Measurements from ENCODE around the gene CBX1.
A peak's percentile ranks its signal among the peaks of the same experiment; 100 is the strongest.
"Not testable (repeated sequence)": the region's sequence is repeated elsewhere in the genome, so short reads cannot be mapped to it uniquely, and the experiment has no call there.

CBX1 gene

GRCh38 chr17:48052956-48053757 lies 48.1 kb downstream of the CBX1 start:
- DNase-seq (ENCODE audit: low read depth, low spot score), result no peak

- no peak for DNase-seq (ENCODE audit: low read depth, low spot score)
These were observed 49.4 kb downstream of the CBX1 start for GRCh38 chr17:48051706-48052486.

DNA sequence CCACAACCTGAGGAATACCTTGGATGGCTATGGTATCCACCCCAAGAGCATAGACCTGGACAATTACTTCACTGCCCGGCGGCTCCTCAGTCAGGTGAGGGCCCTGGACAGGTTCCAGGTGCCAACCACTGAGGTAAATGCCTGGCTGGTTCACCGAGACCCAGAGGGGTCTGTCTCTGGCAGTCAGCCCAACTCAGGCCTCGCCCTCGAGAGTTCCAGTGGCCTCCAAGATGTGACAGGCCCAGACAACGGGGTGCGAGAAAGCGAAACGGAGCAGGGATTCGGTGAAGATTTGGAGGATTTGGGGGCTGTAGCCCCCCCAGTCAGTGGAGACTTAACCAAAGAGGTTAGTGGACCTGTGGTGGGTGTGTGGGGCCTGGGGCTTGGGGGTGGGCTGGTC lies 50.0 kb downstream of the CBX1 start:
- DNase-seq (ENCODE audit: low read depth, low spot score), result no peak

- no peak for DNase-seq (ENCODE audit: low read depth, low spot score)
These were observed 52.7 kb downstream of the CBX1 start for GRCh38 chr17:48048384-48049126.

DNA sequence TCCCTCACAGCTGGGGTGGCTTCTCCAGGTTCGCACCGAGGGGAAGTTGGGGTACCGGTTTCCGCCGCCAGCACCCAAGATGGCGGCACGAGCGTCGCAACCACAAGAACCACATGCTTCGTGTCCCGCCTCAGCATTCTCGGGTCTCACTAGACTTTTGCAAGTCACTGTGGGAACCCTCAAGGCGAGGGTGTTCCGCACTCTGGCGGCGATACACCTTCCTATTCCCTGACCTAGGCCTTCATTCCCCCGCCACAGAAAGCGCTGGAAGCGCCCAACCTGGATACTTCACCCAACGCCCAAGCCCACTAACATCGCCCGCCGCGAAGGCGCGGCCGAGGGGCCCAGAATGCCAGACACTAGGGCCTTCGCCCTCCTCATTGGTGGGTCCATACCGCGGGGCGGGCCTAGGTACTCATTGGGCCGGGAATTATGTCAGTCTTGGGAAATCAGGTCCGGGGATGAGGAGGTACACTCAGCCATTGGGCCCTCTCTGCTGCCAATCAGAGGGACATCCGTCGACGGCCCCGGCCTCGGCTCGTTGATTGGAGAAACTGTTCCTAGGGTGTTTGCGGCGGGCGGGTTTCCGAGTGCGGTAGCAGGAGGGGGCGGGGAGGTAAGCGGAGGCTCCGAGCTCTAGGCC lies 53.4 kb downstream of the CBX1 start, which contains the start of gene NFE2L1:
Gene NFE2L1, plus strand, starts transcription at position 619 of the 643 bp plus-strand sequence. CDS start 2,760 bp downstream, outside the sequence.
- DNase-seq (ENCODE audit: low read depth, low spot score), result peak; percentile 92

DNA sequence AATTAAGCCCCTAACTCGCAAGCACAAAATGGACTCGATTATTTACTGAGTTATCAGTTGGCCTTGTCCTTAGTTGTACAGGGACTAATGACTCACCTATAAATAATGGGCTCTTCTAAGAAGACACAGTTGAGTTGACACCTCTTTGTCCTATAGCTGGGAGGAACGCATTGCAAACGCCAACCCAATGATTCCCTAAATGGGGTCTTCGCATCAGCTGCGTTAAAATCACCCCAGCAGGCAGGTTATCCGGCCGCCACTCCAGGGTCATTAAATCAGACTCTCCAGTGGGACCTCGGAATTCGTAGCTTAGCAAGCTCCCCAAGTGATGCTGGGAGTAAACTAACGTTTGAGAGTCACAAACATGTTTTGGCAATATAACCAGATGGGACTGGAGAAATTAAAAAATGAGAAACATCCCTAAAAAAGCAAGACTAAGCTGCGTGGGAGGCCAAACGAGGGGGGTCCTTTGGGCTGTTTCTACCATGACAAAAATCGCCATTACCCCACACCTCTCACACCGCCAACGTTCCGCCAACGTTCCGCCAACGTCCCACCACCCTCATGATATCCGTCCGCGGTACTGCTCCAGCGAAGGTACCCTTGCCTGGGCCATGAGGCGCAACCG lies 54.1 kb downstream of the CBX1 start:
- DNase-seq (ENCODE audit: low read depth, low spot score), result no peak

DNA sequence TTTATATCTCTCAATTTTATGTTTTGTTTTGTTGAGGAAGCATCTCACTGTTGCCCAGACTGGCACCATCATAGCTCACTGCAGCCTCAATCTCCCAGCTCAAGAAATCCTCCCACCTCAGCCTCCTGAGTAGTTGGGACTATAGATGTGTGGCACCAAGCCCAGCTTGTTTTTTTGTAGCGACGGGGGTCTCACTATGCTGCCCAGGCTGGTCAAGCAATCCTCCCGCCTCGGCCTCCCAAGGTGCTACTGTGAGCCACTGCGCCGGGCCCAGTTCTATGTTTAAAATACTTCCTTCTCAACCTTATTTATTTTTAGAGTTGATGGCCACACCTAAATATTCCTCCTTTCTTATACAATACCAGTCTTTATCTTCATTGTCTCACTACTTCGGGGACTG lies 55.0 kb downstream of the CBX1 start:
- DNase-seq (ENCODE audit: low read depth, low spot score), result no peak

DNA sequence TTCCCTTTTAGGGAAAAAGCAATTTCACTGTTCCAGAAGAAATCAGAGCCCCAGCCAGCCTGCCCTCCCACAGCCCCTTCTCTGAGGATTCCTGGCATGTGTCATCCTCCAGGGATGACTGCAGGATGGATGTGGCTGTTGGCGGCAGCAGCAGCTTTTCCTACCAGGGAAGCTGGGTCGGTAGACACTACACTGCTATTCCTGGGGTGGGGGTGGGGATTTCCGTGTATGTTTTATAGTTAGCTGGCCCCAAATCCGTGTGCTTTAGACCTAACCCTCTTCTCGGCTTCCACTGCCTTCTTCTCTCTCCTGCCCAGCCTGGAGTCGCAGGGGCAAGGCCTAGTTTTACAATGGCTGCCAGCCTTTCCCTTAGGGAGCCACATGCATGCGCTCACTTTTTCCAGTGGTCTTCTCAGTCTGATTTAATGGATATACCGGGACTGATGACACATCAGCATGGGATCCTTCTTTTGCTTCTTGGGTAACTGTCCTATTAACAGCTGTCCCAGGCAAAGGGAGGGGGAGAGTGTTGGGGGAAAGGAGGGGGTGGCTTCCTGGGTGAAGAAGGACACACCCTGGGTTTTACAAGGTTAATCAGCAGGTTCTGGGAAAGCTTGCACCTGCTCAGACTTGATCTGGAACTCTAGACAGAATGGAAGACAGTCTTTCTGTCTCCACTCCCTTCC lies 55.8 kb downstream of the CBX1 start:
- DNase-seq (ENCODE audit: low read depth, low spot score), result no peak

GRCh38 chr17:48044851-48045250 lies 56.4 kb downstream of the CBX1 start:
- no peak for DNase-seq (ENCODE audit: low read depth, low spot score)

- no peak for DNase-seq (ENCODE audit: low read depth, low spot score)
These were observed 58.1 kb downstream of the CBX1 start for GRCh38 chr17:48043176-48043575.

- DNase-seq (ENCODE audit: low read depth, low spot score), result no peak
These were observed 62.6 kb downstream of the CBX1 start for GRCh38 chr17:48038687-48039086.

GRCh38 chr17:48037838-48038323 lies 63.4 kb downstream of the CBX1 start:
- no peak for DNase-seq (ENCODE audit: low read depth, low spot score)

- no peak for DNase-seq (ENCODE audit: low read depth, low spot score)
These were observed 64.0 kb downstream of the CBX1 start, which contains the start of gene COPZ2 for GRCh38 chr17:48037036-48037837. COPZ2 (minus strand) TSS chr17:48037797; CDS start chr17:48037777, 20 bp downstream.

DNA sequence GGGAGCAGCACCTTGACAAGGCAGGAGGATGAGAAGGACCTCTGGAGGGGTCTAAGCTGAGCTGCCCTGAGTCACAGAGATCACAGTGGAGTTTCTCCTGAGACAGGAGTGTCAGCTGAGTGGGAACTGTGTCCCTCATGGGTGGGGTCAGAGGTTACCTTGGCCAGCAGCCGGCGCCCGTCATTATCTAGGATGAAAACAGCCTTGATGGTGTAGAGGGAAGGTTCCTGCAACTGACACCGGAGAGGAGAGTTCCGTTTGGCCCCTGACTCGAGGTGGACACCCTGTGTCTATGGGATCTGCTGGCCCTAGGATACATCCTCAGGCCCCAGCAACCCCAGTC lies 64.6 kb downstream of the CBX1 start:
- DNase-seq (ENCODE audit: low read depth, low spot score), result no peak

DNA sequence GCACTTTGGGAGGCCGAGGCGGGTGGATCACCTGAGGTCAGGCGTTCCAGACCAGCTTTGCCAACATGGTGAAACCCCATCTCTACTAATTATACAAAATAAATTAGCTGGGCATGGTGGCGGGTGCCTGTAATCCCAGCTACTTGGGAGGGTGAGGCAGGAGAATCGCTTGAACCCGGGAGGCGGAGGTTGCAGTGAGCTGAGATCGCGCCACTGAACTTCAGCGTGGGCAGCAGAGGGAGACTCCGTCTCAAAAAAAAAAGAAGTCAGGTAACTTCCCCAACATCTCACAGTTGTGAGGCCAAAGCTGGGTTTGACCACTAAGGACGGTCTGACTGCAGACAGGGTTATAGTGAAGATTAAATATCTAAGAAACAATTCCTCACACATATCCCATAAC lies 66.5 kb downstream of the CBX1 start:
- DNase-seq (ENCODE audit: low read depth, low spot score), result not testable (repeated sequence)

- no peak for DNase-seq (ENCODE audit: low read depth, low spot score)
These were observed 69.3 kb downstream of the CBX1 start for GRCh38 chr17:48031966-48032365.

GRCh38 chr17:48030531-48030930 lies 70.7 kb downstream of the CBX1 start:
- DNase-seq (ENCODE audit: low read depth, low spot score), result no peak

DNA sequence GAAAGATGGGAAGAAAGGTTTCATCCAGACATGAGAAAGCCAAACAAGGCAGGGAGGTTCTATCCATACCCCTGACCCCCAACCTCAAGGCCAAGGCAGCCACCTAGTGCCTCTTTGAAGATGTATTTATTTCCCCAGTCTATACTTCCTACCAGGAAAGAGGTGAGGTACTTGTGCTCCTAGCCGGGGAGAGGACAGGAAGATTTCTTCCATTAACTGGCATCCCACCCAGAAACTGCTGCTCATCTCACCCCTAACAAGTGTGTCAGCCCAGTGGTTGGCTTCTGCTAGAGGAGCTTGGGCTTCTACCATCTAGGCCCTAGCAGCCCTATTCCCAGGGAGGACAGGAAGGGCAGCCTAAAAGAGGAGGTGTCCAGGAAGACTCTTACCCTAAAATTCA lies 72.5 kb downstream of the CBX1 start:
- no peak for DNase-seq (ENCODE audit: low read depth, low spot score)

DNA sequence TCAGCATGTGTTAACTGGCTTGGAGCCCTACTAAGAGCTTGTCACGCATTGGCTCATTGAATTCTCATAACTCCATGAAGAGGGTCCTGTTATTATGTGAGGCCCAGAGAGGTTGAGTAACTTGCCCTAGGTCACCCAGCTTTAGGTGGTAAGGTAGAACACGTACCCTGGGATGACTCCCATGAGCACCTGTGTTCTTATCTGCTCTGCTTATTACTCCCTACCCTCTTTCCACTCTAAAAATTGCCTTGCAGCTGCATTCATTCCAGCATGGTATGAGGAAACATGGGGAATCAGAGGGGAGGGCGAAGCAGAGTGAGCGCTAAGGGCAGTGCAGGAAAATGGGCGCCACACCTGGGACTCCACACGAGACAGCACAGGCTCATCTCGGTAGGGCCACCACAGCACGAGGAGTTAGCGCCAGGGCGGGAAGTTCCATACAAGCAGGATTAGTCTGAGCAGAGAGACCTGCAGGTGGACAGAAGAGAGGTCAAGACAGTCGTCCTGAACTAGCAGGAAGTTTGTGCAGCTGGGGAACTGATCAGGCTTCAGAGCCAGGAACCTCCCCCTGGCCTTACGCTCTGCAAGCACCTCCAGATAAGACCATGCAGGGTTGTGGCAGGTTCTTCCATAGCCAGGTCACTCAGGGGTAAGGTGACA lies 73.8 kb downstream of the CBX1 start:
- no peak for DNase-seq (ENCODE audit: low read depth, low spot score)

Measured in activated naive CD8-positive, alpha-beta T cell treated with anti-CD3 and anti-CD28 coated beads, Interleukin-2, amount 50 U/mL, for 16 hours (primary cell).